ENCODE data around the gene FYB1.

GRCh38 chr5:39207345-39208045 lies 11.9 kb downstream of the FYB1 start:
- TF ChIP-seq CTCF (IDR thresholded peaks at IDR 0.05) (no peak), POLR2AphosphoS5 (IDR thresholded peaks at IDR 0.05) (no peak)

Measured in suprapubic skin (tissue), 3 donors.